WERI-Rb-1 (cell line): Measurements from ENCODE around the gene ANO1.

Source experiments
- DNase-seq: peaks from one replicate; pipeline ENCODE4 v3.0.0-alpha.2; 2020
- H3K27ac ChIP-seq: fragments of 250-450 bp; sonication (Bioruptor Pico); 2 replicates; pipeline ENCODE4 v1.5.1; 2020; ENCODE audit warnings: mild to moderate bottlenecking, moderate library complexity
- H3K27me3 ChIP-seq: fragments of 250-450 bp; sonication (Bioruptor Pico); 2 replicates; pipeline ENCODE4 v1.5.1; 2021; ENCODE audit warnings: mild to moderate bottlenecking, low read depth, moderate library complexity; ENCODE audit not compliant: insufficient read depth, severe bottlenecking
- H3K36me3 ChIP-seq: fragments of 250-450 bp; sonication (Bioruptor Pico); 2 replicates; pipeline ENCODE4 v1.5.1; 2020; ENCODE audit warnings: mild to moderate bottlenecking, moderate library complexity
- H3K4me3 ChIP-seq: 2 replicates; pipeline ENCODE4 v1.5.1; 2011; ENCODE audit warnings: low read depth, mild to moderate bottlenecking, control low read depth, low read length
- H3K9me3 ChIP-seq: fragments of 250-450 bp; sonication (Bioruptor Pico); 2 replicates; pipeline ENCODE4 v1.5.1; 2021; ENCODE audit warnings: mild to moderate bottlenecking, moderate library complexity; ENCODE audit not compliant: severe bottlenecking
- CTCF ChIP-seq: IDR thresholded peaks from 2 replicates; pipeline ENCODE4 v1.5.1; 2011; ENCODE audit warnings: low read depth, mild to moderate bottlenecking, control low read depth, inconsistent platforms, low read length

ANO1 gene

GRCh38 chr11:70206226-70206981 is 128.3 kb downstream of the ANO1 start:
- H3K27ac ChIP-seq, result no peak overlapping the region
- peaks cover 13% of the 10 kb centered on the region for H3K36me3 ChIP-seq
- H3K4me3 ChIP-seq, result no peak overlapping the region
- no peak for DNase-seq
- no peaks in the 10 kb centered on the region for H3K27me3 ChIP-seq
- TF ChIP-seq CTCF, result no peak
- no peaks in the 10 kb centered on the region for H3K9me3 ChIP-seq

GRCh38 chr11:70206982-70207376 is 128.9 kb downstream of the ANO1 start:
- H3K4me3 ChIP-seq, result no peak overlapping the region
- no peak for DNase-seq
- peaks cover 13% of the 10 kb centered on the region for H3K36me3 ChIP-seq
- H3K9me3 ChIP-seq, result no peaks in the 10 kb centered on the region
- H3K27ac ChIP-seq, result no peak overlapping the region
- H3K27me3 ChIP-seq, result no peaks in the 10 kb centered on the region
- no peak for TF ChIP-seq CTCF

- Histone ChIP-seq H3K27ac (no peak overlapping the region), H3K9me3 (no peaks in the 10 kb centered on the region), H3K36me3 (peaks cover 13% of the 10 kb centered on the region), H3K27me3 (no peaks in the 10 kb centered on the region), H3K4me3 (no peak overlapping the region)
- no peak for TF ChIP-seq CTCF
- DNase-seq, result no peak
Measured at GRCh38 chr11:70207531-70208131, 129.5 kb downstream of the ANO1 start.

- H3K9me3 ChIP-seq, result no peaks in the 10 kb centered on the region
- no peak for TF ChIP-seq CTCF
- DNase-seq, result no peak
- H3K27me3 ChIP-seq, result peaks cover 1% of the 10 kb centered on the region
- H3K36me3 ChIP-seq, result peaks cover 13% of the 10 kb centered on the region
- no peak overlapping the region for H3K4me3 ChIP-seq
- H3K27ac ChIP-seq, result no peak overlapping the region
Measured at GRCh38 chr11:70209391-70209912, 131.3 kb downstream of the ANO1 start.

- Histone ChIP-seq H3K4me3 (no peak overlapping the region), H3K9me3 (no peaks in the 10 kb centered on the region)
- TF ChIP-seq CTCF, result no peak
Measured at GRCh38 chr11:70210051-70210501, 132.0 kb downstream of the ANO1 start.

More at GRCh38 chr11:70210051-70210501, 132.0 kb downstream of the ANO1 start:
- Histone ChIP-seq H3K27me3 (peaks cover 4% of the 10 kb centered on the region), H3K27ac (no peak overlapping the region), H3K36me3 (peaks cover 12% of the 10 kb centered on the region)
- no peak for DNase-seq
